Nephron (organoid): Measurements from ENCODE around the gene CALN1.
A peak's percentile ranks its signal among the peaks of the same experiment; 100 is the strongest.
"Not testable (repeated sequence)": the region's sequence is repeated elsewhere in the genome, so short reads cannot be mapped to it uniquely, and the experiment has no call there.

Experiments used
- H3K27ac Mint-ChIP-seq, 3 experiments: 2 replicates each; pipeline ENCODE4 v1.8.0; 2020; ENCODE audit warnings: mixed read lengths in 3 of 3, mild to moderate bottlenecking in 2 of 3, moderate library complexity in 1 of 3
- H3K27me3 Mint-ChIP-seq: 2 replicates; pipeline ENCODE4 v1.8.0; 2021; ENCODE audit warnings: low read depth, mild to moderate bottlenecking, moderate library complexity, mixed read lengths
- H3K36me3 Mint-ChIP-seq: 2 replicates; pipeline ENCODE4 v1.8.0; 2020; ENCODE audit warnings: low read depth, mixed read lengths
- H3K4me1 Mint-ChIP-seq: 2 replicates; pipeline ENCODE4 v1.8.0; 2020; ENCODE audit warnings: mixed read lengths
- H3K4me3 Mint-ChIP-seq, 3 experiments: 2 replicates each; pipeline ENCODE4 v1.8.0; 2020; ENCODE audit warnings: mild to moderate bottlenecking in 3 of 3, mixed read lengths in 3 of 3, moderate library complexity in 2 of 3
- H3K9me3 Mint-ChIP-seq: 2 replicates; pipeline ENCODE4 v1.8.0; 2020; ENCODE audit warnings: mixed read lengths
- TF ChIP-seq, protein P1 (sequence below), 3 experiments: fragments of 200-600 bp; sonication (generic); IDR thresholded peaks; one replicate each; pipeline ENCODE4 v1.5.0; 2021; ENCODE audit warnings: antibody characterized with exemption in 3 of 3; ENCODE audit not compliant: unreplicated experiment in 3 of 3

The CALN1 gene

GRCh38 chr7:72386118-72386517 is 26.0 kb downstream of the CALN1 start:
- Mint-ChIP-seq H3K27me3 (peaks cover 11% of the 10 kb centered on the region), H3K36me3 (no peaks in the 10 kb centered on the region), H3K4me3 (no peak overlapping the region), H3K27ac (no peak overlapping the region), H3K4me1 (no peaks in the 10 kb centered on the region), H3K9me3 (peaks cover 8% of the 10 kb centered on the region)
- TF ChIP-seq, protein P1, sequence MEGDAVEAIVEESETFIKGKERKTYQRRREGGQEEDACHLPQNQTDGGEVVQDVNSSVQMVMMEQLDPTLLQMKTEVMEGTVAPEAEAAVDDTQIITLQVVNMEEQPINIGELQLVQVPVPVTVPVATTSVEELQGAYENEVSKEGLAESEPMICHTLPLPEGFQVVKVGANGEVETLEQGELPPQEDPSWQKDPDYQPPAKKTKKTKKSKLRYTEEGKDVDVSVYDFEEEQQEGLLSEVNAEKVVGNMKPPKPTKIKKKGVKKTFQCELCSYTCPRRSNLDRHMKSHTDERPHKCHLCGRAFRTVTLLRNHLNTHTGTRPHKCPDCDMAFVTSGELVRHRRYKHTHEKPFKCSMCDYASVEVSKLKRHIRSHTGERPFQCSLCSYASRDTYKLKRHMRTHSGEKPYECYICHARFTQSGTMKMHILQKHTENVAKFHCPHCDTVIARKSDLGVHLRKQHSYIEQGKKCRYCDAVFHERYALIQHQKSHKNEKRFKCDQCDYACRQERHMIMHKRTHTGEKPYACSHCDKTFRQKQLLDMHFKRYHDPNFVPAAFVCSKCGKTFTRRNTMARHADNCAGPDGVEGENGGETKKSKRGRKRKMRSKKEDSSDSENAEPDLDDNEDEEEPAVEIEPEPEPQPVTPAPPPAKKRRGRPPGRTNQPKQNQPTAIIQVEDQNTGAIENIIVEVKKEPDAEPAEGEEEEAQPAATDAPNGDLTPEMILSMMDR (IDR thresholded peaks at IDR 0.05; ENCODE audit: unreplicated experiment in 3 of 3), result no peak

DNA sequence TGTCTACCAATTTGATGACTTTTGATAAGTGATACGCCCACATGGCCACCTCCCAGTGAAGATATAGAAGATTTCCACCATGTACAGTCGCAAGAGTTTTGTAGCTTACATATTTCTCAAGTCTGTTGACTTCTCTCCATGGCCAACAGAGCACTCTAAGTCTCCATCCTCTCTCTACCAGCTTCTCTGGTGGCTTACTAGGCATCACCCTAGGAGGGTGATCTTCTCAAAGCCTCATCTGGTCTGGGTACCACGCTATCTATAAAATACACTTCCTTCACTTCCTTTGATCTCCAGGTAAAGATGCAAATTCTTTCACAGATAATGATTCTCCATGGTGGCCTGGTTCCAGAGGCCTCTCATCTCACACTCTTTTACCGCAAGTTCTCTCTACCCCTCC is 49.9 kb downstream of the CALN1 start:
- H3K27me3 Mint-ChIP-seq, result no peaks in the 10 kb centered on the region
- no peaks in the 10 kb centered on the region for H3K36me3 Mint-ChIP-seq
- TF ChIP-seq, protein P1 (IDR thresholded peaks at IDR 0.05; ENCODE audit: unreplicated experiment in 3 of 3), result no peak
- H3K4me1 Mint-ChIP-seq, result no peaks in the 10 kb centered on the region
- no peaks in the 10 kb centered on the region for H3K9me3 Mint-ChIP-seq
- no peak overlapping the region for H3K27ac Mint-ChIP-seq
- H3K4me3 Mint-ChIP-seq, result no peak overlapping the region

DNA sequence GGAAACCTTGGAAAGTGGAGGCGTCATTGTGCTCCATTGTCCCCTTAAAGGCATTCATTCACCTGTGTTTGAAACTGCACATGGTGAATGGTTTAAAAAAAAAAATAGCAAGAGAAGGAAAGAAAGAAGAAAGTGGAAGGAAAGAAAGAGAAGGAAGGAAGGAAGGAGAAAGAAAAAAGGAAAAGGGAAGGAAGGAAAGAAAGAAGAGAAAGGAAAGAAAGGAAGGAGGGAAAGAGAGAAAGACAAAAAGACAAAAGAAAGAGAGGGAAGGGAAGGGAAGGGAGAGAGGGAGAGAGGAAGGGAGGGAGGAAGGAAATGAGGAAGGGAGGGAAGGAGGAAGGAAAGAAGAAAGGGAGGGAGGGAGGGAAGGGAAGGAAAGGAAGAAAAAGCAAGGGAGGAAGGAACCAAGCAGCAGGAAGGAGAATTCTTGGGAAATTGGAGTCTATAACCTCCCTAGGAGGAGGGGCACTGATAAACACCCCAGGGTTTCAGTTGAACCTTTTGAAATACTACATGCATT is 66.9 kb downstream of the CALN1 start:
- TF ChIP-seq, protein P1 (IDR thresholded peaks at IDR 0.05; ENCODE audit: unreplicated experiment in 3 of 3), result no peak
- H3K4me3 Mint-ChIP-seq, result no peak overlapping the region
- no peaks in the 10 kb centered on the region for H3K36me3 Mint-ChIP-seq
- peaks cover 21% of the 10 kb centered on the region for H3K9me3 Mint-ChIP-seq
- H3K27me3 Mint-ChIP-seq, result peaks cover 17% of the 10 kb centered on the region
- no peak overlapping the region for H3K27ac Mint-ChIP-seq
- no peaks in the 10 kb centered on the region for H3K4me1 Mint-ChIP-seq

DNA sequence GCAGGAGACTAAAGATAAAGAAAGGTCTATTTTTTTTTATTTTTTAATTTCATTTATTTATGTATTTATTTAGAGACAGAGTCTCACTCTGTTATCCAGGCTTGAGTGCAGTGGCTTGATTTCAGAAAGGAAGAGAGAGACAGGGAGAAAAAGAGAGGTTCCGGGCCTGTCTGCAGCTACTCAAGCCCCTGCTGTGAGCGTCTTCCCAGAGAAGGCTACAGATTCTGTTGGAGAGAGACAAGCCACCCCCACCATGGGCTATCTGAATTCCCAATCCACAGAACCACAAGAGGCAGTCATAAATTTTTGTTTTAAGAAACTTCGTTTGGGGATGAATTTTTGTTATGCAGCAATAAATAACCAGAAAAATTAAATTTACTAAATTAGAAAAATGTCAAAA is 68.1 kb downstream of the CALN1 start:
- H3K4me1 Mint-ChIP-seq, result no peaks in the 10 kb centered on the region
- H3K4me3 Mint-ChIP-seq, result no peak overlapping the region
- peaks cover 25% of the 10 kb centered on the region for H3K9me3 Mint-ChIP-seq
- H3K36me3 Mint-ChIP-seq, result no peaks in the 10 kb centered on the region
- H3K27me3 Mint-ChIP-seq, result peaks cover 30% of the 10 kb centered on the region
- no peak overlapping the region for H3K27ac Mint-ChIP-seq
- TF ChIP-seq, protein P1 (IDR thresholded peaks at IDR 0.05; ENCODE audit: unreplicated experiment in 3 of 3), result no peak

- not testable (repeated sequence) for H3K4me1 Mint-ChIP-seq, H3K27ac Mint-ChIP-seq, H3K4me3 Mint-ChIP-seq, H3K36me3 Mint-ChIP-seq
- peaks cover 23% of the 10 kb centered on the region for H3K9me3 Mint-ChIP-seq
- H3K27me3 Mint-ChIP-seq, result peaks cover 36% of the 10 kb centered on the region
Observed at GRCh38 chr7:72343354-72343753, 68.8 kb downstream of the CALN1 start.

- H3K27me3 Mint-ChIP-seq, result peaks cover 76% of the 10 kb centered on the region
- H3K4me3 Mint-ChIP-seq, result peak overlapping the region; percentile 73 to 84 (median 79)
- TF ChIP-seq, protein P1 (IDR thresholded peaks at IDR 0.05; ENCODE audit: unreplicated experiment in 3 of 3), result no peak
- no peaks in the 10 kb centered on the region for H3K4me1 Mint-ChIP-seq
- H3K27ac Mint-ChIP-seq, result no peak overlapping the region
- no peaks in the 10 kb centered on the region for H3K36me3 Mint-ChIP-seq
- peaks cover 32% of the 10 kb centered on the region for H3K9me3 Mint-ChIP-seq
Observed at GRCh38 chr7:72337390-72338167, 74.6 kb downstream of the CALN1 start.
